Tibial nerve (tissue), 4 donors: ENCODE measurements around the gene ANAPC4. TPM values are rescaled to one million over a fixed set of nuclear protein-coding genes. Genes with fewer than 3 reads are reported as not detected.

Source experiments
- DNase-seq, 2 donors: peaks; one replicate each; pipeline ENCODE4 v3.0.0-alpha.2; 2019; ENCODE audit warnings: low spot score in 2 of 2
- H3K27ac ChIP-seq, 4 donors: fragments of 200-600 bp; sonication (generic) in 3 of 4; one replicate each; pipeline ENCODE4 v1.5.1; 2017 to 2019; ENCODE audit warnings: mild to moderate bottlenecking in 1 of 4
- H3K27me3 ChIP-seq, 2 donors: fragments of 200-600 bp; sonication (generic) in 1 of 2; one replicate each; pipeline versions ENCODE4 v1.5.1 to v1.6.0; 2017 to 2019
- H3K36me3 ChIP-seq, 3 donors: fragments of 200-600 bp; sonication (generic); one replicate each; pipeline ENCODE4 v1.5.1; 2018 to 2019
- H3K4me1 ChIP-seq, 4 donors: fragments of 200-600 bp; sonication (generic) in 3 of 4; one replicate each; pipeline ENCODE4 v1.5.1; 2017 to 2019
- H3K4me3 ChIP-seq, 4 donors: fragments of 200-600 bp; sonication (generic) in 3 of 4; one replicate each; pipeline ENCODE4 v1.5.1; 2017 to 2019; ENCODE audit warnings: mild to moderate bottlenecking in 1 of 4, moderate library complexity in 1 of 4
- H3K9me3 ChIP-seq, 4 donors: fragments of 200-600 bp; sonication (generic) in 3 of 4; one replicate each; pipeline ENCODE4 v1.5.1; 2017 to 2019
- EP300 ChIP-seq, 2 donors: sonication (generic); formaldehyde crosslinking; IDR thresholded peaks; one replicate each; pipeline ENCODE4 v1.6.1; 2017; ENCODE audit warnings: antibody characterized with exemption in 2 of 2, mild to moderate bottlenecking in 1 of 2
- POLR2A ChIP-seq, 2 donors: fragments of 450-650 bp; IDR thresholded peaks; one replicate each; pipeline ENCODE4 v1.6.1; 2017; ENCODE audit warnings: antibody characterized with exemption in 2 of 2, mild to moderate bottlenecking in 2 of 2, moderate library complexity in 2 of 2
- WGBS, 2 donors: methylation state at CpG; one replicate each; pipeline ENCODE4 v1.1.5; 2018; 5-methylcytosine and 5-hydroxymethylcytosine counted together
- total RNA-seq, 4 donors: library from RNA; depleted of rRNA; stranded (reverse); fragments of >200 nt; gene quantifications; one replicate each; pipeline ENCODE4 v1.1.0, GENCODE V29; 2016
- TF ChIP-seq, protein P1 (sequence below), 5 experiments: fragments of 200-600 bp in 3 of 5; fragments of 450-650 bp in 2 of 5; sonication (generic) in 3 of 5; IDR thresholded peaks; one replicate each; pipeline ENCODE4 v1.5.1; 2016 to 2019; ENCODE audit warnings: antibody characterized with exemption in 5 of 5, mild to moderate bottlenecking in 3 of 5, moderate library complexity in 2 of 5

The ANAPC4 gene
- total RNA-seq, 4 donors from 2014 or later, result 31.4 to 49.0 (median 37.1) TPM

DNA sequence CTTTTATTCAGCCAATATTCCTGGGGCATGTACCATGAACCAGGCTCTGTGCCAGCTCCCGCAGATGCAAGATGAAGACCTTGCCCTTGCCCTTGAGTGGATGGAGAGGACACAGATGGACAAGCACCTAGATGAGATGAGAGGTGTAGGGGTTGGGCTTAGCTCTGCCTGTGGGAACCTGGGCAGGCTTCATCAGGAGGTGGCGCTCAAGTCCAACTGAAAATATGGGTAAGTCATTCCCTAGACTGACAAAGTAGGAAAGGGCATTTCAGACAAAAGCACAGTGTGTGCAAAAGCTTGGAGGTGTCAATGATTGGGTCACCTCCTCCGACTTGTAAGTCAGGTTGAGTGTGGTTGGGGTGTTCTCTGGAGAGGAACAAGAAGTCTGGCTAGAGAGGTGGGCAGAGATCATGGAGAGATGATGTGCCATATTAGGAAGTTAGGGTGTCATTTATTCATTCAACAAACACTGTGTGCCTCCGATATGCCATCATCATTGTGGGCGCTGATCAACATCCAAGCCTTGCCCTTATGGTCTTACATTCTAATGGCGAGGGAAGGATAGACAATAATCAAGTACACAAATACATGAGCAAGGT, 64.6 kb downstream of the ANAPC4 start:
- Histone ChIP-seq H3K27ac (peak overlapping the region in 1 of 4 donors; percentile 72), H3K4me3 (no peak overlapping the region), H3K4me1 (peaks cover 0 to 17% (median 2%) of the 10 kb centered on the region in 4 donors), H3K27me3 (no peaks in the 10 kb centered on the region), H3K9me3 (no peaks in the 10 kb centered on the region), H3K36me3 (no peaks in the 10 kb centered on the region)
- TF ChIP-seq, protein P1, sequence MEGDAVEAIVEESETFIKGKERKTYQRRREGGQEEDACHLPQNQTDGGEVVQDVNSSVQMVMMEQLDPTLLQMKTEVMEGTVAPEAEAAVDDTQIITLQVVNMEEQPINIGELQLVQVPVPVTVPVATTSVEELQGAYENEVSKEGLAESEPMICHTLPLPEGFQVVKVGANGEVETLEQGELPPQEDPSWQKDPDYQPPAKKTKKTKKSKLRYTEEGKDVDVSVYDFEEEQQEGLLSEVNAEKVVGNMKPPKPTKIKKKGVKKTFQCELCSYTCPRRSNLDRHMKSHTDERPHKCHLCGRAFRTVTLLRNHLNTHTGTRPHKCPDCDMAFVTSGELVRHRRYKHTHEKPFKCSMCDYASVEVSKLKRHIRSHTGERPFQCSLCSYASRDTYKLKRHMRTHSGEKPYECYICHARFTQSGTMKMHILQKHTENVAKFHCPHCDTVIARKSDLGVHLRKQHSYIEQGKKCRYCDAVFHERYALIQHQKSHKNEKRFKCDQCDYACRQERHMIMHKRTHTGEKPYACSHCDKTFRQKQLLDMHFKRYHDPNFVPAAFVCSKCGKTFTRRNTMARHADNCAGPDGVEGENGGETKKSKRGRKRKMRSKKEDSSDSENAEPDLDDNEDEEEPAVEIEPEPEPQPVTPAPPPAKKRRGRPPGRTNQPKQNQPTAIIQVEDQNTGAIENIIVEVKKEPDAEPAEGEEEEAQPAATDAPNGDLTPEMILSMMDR (IDR thresholded peaks at IDR 0.05), result peak; percentile 36 to 48 (median 41)
- TF ChIP-seq POLR2A (IDR thresholded peaks at IDR 0.05), result no peak
- DNase-seq, result peak in 1 of 2 donors; percentile 43
- 48% methylated on average over 6 of the region's 6 CpGs for WGBS, 2 donors

DNA sequence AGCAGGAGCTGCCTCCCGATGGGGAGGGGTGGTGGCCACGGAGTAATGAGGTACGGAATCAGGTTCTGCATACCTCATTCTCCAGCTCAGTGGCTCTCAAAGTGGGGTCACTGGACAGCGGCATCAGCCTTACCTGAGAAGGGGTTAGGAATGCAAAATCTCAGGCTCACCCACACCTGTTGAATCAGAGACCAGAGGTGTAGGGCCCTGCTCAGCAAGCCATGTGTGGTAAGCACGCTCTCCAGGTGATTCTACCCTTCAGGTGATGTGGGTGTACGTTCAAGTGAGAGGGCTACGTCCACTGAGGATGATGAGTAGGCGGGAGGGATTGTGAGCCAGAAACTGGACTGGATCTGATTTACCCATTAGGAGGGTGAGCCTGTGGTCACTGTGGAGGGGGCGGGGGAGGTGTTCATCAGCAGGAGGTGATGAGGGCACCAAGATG, 65.8 kb downstream of the ANAPC4 start:
- peaks cover 0 to 17% (median 2%) of the 10 kb centered on the region in 4 donors for H3K4me1 ChIP-seq
- H3K9me3 ChIP-seq, result no peaks in the 10 kb centered on the region
- no peak overlapping the region for H3K27ac ChIP-seq
- WGBS, 2 donors, result 65 to 73% methylated on average over 8 to 9 of the region's 9 CpGs
- TF ChIP-seq, protein P1 (IDR thresholded peaks at IDR 0.05), result no peak
- TF ChIP-seq EP300 (IDR thresholded peaks at IDR 0.05) (no peak), POLR2A (IDR thresholded peaks at IDR 0.05) (no peak)
- no peak for DNase-seq
- no peaks in the 10 kb centered on the region for H3K27me3 ChIP-seq
- H3K36me3 ChIP-seq, result no peaks in the 10 kb centered on the region
- no peak overlapping the region for H3K4me3 ChIP-seq

DNA sequence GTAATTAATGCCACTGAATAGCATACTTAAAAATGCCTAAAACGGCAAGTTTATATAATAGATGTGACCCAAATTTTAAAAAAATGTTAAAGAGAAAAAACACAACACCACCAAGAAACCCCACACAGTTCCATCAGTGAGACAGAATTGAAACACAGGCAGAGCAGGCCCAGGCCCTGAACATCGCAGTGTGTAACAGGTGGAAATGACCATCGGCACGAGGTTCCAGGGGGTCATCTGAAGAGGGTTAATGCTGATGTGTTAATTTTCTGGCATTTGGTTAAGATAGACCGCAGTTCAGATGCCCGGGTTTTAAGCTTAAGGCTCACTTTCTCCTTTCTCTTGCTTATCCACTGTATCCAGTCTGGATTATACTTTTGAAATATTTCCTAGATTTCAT, 66.8 kb downstream of the ANAPC4 start:
- Histone ChIP-seq H3K27ac (no peak overlapping the region), H3K27me3 (no peaks in the 10 kb centered on the region), H3K9me3 (no peaks in the 10 kb centered on the region), H3K4me1 (peaks cover 0 to 17% (median 2%) of the 10 kb centered on the region in 4 donors), H3K4me3 (no peak overlapping the region), H3K36me3 (no peaks in the 10 kb centered on the region)
- WGBS, 2 donors, result 85 to 86% methylated on average over 6 of the region's 6 CpGs
- DNase-seq, result no peak
- no peak for TF ChIP-seq POLR2A (IDR thresholded peaks at IDR 0.05)
- TF ChIP-seq, protein P1 (IDR thresholded peaks at IDR 0.05), result no peak
- TF ChIP-seq EP300 (IDR thresholded peaks at IDR 0.05), result no peak

DNA sequence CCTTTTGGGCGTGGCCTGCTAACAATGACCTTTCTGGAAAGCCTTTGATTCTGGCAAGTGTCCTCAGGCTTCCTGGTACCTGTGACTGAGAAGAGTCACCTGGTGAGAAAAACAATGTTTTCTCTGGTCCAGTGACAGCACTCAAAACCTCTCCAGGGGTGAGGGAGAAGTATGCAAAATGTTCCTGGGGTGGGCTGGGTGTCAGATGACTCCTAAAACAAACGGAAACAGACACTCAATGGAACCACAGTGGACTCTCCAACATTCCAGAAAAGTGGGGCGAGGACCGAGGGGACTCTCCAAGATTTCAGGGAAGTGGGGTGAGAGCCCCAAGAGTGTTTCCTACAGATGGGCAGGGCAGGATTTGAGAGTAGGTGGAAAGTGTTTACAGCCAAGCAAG, 69.5 kb downstream of the ANAPC4 start:
- peaks cover 0 to 2% (median 0%) of the 10 kb centered on the region in 4 donors for H3K4me1 ChIP-seq
- no peak overlapping the region for H3K27ac ChIP-seq
- no peak overlapping the region for H3K4me3 ChIP-seq
- no peak for TF ChIP-seq EP300 (IDR thresholded peaks at IDR 0.05)
- TF ChIP-seq, protein P1 (IDR thresholded peaks at IDR 0.05), result no peak
- no peak for TF ChIP-seq POLR2A (IDR thresholded peaks at IDR 0.05)
- 64 to 70% methylated on average over 4 of the region's 4 CpGs for WGBS, 2 donors
- no peaks in the 10 kb centered on the region for H3K27me3 ChIP-seq
- no peak for DNase-seq
- no peaks in the 10 kb centered on the region for H3K36me3 ChIP-seq
- H3K9me3 ChIP-seq, result no peaks in the 10 kb centered on the region

DNA sequence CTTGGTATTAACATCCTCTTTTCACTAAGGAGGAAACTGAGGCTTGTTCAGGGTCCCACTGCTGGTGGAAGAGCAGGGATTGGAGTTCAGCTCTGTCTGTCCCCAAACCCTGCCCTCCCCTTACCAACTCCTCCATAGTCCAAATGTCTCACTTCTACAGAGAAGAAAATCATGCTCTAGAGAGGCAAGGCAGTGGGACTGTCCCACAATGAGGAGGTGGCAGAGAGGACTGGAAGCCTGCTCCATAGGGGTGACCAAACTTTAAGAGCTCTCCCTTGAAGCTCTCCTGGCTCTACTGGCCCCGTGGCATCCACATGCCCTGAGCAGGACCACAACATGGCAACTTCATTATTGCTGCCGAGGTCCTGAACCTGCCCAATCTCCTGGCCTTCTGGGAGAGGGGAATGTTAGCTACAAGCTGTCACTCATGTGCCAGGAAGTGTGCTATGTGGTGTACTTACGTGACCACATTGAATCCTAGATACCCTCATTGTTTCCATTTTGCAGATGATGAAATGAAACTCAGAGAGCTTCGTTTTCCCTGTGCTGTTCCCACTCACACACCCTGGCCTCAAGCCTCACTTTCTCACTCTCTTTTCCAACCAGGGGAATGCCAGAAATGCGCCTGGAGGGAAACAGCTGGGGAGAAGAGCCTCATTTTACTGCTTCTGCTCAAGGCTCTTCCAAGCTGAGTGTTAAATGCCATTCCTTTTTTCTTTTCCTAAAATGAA, 71.5 kb downstream of the ANAPC4 start:
- DNase-seq, result no peak
- H3K4me1 ChIP-seq, result no peaks in the 10 kb centered on the region
- H3K36me3 ChIP-seq, result no peaks in the 10 kb centered on the region
- 57 to 71% methylated on average over 3 to 5 of the region's 5 CpGs for WGBS, 2 donors
- H3K9me3 ChIP-seq, result no peaks in the 10 kb centered on the region
- H3K4me3 ChIP-seq, result no peak overlapping the region
- no peak overlapping the region for H3K27ac ChIP-seq
- no peak for TF ChIP-seq EP300 (IDR thresholded peaks at IDR 0.05)
- TF ChIP-seq POLR2A (IDR thresholded peaks at IDR 0.05), result no peak
- TF ChIP-seq, protein P1 (IDR thresholded peaks at IDR 0.05), result no peak
- no peaks in the 10 kb centered on the region for H3K27me3 ChIP-seq
